ENCODE measurements around the gene DDX54. TPM values are rescaled to one million over a fixed set of nuclear protein-coding genes. Genes with fewer than 3 reads are reported as not detected.
A peak's percentile ranks its signal among the peaks of the same experiment; 100 is the strongest.
"Not testable (repeated sequence)": the region's sequence is repeated elsewhere in the genome, so short reads cannot be mapped to it uniquely, and the experiment has no call there.

The DDX54 gene
- total RNA-seq, 1 experiment from 2014 or later: 93.9 TPM

GRCh38 chr12:113224955-113225354 is 39.7 kb upstream of the DDX54 start:
- H3K4me3 ChIP-seq (ENCODE audit: insufficient read depth, low read depth, low read length): no peak overlapping the region
- peaks cover 7% of the 10 kb centered on the region for H3K36me3 ChIP-seq (replicated peaks; ENCODE audit: control insufficient read depth, insufficient read depth, low read length)
- no peaks in the 10 kb centered on the region for H3K27me3 ChIP-seq (ENCODE audit: control insufficient read depth, insufficient read depth, low read length)
- no peak for DNase-seq

GRCh38 chr12:113222730-113223531 is 37.7 kb upstream of the DDX54 start:
- Histone ChIP-seq H3K36me3 (replicated peaks; ENCODE audit: control insufficient read depth, insufficient read depth, low read length) (peaks cover 6% of the 10 kb centered on the region), H3K4me3 (ENCODE audit: insufficient read depth, low read depth, low read length) (no peak overlapping the region)
- DNase-seq: peak; percentile 50

GRCh38 chr12:113221997-113222729 is 36.9 kb upstream of the DDX54 start:
- H3K36me3 ChIP-seq (replicated peaks; ENCODE audit: control insufficient read depth, insufficient read depth, low read length): peaks cover 3% of the 10 kb centered on the region
- H3K4me3 ChIP-seq (ENCODE audit: insufficient read depth, low read depth, low read length): peak overlapping the region; percentile 93
- no peak for DNase-seq
- H3K27me3 ChIP-seq (ENCODE audit: control insufficient read depth, insufficient read depth, low read length): no peaks in the 10 kb centered on the region

More at GRCh38 chr12:113222730-113223531, 37.7 kb upstream of the DDX54 start:
- H3K27me3 ChIP-seq (ENCODE audit: control insufficient read depth, insufficient read depth, low read length): no peaks in the 10 kb centered on the region

GRCh38 chr12:113221181-113221996 is 36.1 kb upstream of the DDX54 start, which contains the start of gene TPCN1:
Gene TPCN1, plus strand, starts transcription at chr12:113221464. Its CDS starts 5,389 bp downstream, at chr12:113226853.
- Histone ChIP-seq H3K36me3 (replicated peaks; ENCODE audit: control insufficient read depth, insufficient read depth, low read length) (no peaks in the 10 kb centered on the region), H3K27me3 (ENCODE audit: control insufficient read depth, insufficient read depth, low read length) (no peaks in the 10 kb centered on the region), H3K4me3 (ENCODE audit: insufficient read depth, low read depth, low read length) (peak within 1 kb of the TSS; percentile 93)
- peak; percentile 98 for DNase-seq

GRCh38 chr12:113220593-113221180 is 35.4 kb upstream of the DDX54 start:
- no peaks in the 10 kb centered on the region for H3K27me3 ChIP-seq (ENCODE audit: control insufficient read depth, insufficient read depth, low read length)
- no peak for DNase-seq
- peak overlapping the region; percentile 49 for H3K4me3 ChIP-seq (ENCODE audit: insufficient read depth, low read depth, low read length)
- H3K36me3 ChIP-seq (replicated peaks; ENCODE audit: control insufficient read depth, insufficient read depth, low read length): no peaks in the 10 kb centered on the region

- Histone ChIP-seq H3K4me3 (ENCODE audit: insufficient read depth, low read depth, low read length) (no peak overlapping the region), H3K27me3 (ENCODE audit: control insufficient read depth, insufficient read depth, low read length) (no peaks in the 10 kb centered on the region), H3K36me3 (replicated peaks; ENCODE audit: control insufficient read depth, insufficient read depth, low read length) (no peaks in the 10 kb centered on the region)
- no peak for DNase-seq
Observed at GRCh38 chr12:113216027-113216426, 30.7 kb upstream of the DDX54 start.

- DNase-seq: no peak
- Histone ChIP-seq H3K27me3 (ENCODE audit: control insufficient read depth, insufficient read depth, low read length) (no peaks in the 10 kb centered on the region), H3K36me3 (replicated peaks; ENCODE audit: control insufficient read depth, insufficient read depth, low read length) (no peaks in the 10 kb centered on the region), H3K4me3 (ENCODE audit: insufficient read depth, low read depth, low read length) (no peak overlapping the region)
Observed at GRCh38 chr12:113214895-113215400, 29.7 kb upstream of the DDX54 start.

GRCh38 chr12:113211160-113211559 is 25.9 kb upstream of the DDX54 start:
- no peak for DNase-seq

GRCh38 chr12:113208041-113208934 is 23.0 kb upstream of the DDX54 start:
- DNase-seq: no peak
- no peaks in the 10 kb centered on the region for H3K27me3 ChIP-seq (ENCODE audit: control insufficient read depth, insufficient read depth, low read length)
- H3K4me3 ChIP-seq (ENCODE audit: insufficient read depth, low read depth, low read length): no peak overlapping the region
- no peaks in the 10 kb centered on the region for H3K36me3 ChIP-seq (replicated peaks; ENCODE audit: control insufficient read depth, insufficient read depth, low read length)

More at GRCh38 chr12:113211160-113211559, 25.9 kb upstream of the DDX54 start:
- no peak overlapping the region for H3K4me3 ChIP-seq (ENCODE audit: insufficient read depth, low read depth, low read length)
- no peaks in the 10 kb centered on the region for H3K27me3 ChIP-seq (ENCODE audit: control insufficient read depth, insufficient read depth, low read length)
- H3K36me3 ChIP-seq (replicated peaks; ENCODE audit: control insufficient read depth, insufficient read depth, low read length): no peaks in the 10 kb centered on the region

- H3K4me3 ChIP-seq (ENCODE audit: insufficient read depth, low read depth, low read length): no peak overlapping the region
- no peaks in the 10 kb centered on the region for H3K27me3 ChIP-seq (ENCODE audit: control insufficient read depth, insufficient read depth, low read length)
- DNase-seq: no peak
- no peaks in the 10 kb centered on the region for H3K36me3 ChIP-seq (replicated peaks; ENCODE audit: control insufficient read depth, insufficient read depth, low read length)
Observed at GRCh38 chr12:113207613-113208040, 22.3 kb upstream of the DDX54 start.

- H3K4me3 ChIP-seq (ENCODE audit: insufficient read depth, low read depth, low read length); H3K27me3 ChIP-seq (ENCODE audit: control insufficient read depth, insufficient read depth, low read length); DNase-seq; H3K36me3 ChIP-seq (replicated peaks; ENCODE audit: control insufficient read depth, insufficient read depth, low read length): not testable (repeated sequence)
Observed at GRCh38 chr12:113206802-113207201, 21.5 kb upstream of the DDX54 start.

GRCh38 chr12:113204804-113205203 is 19.5 kb upstream of the DDX54 start:
- Histone ChIP-seq H3K4me3 (ENCODE audit: insufficient read depth, low read depth, low read length) (no peak overlapping the region), H3K27me3 (ENCODE audit: control insufficient read depth, insufficient read depth, low read length) (no peaks in the 10 kb centered on the region), H3K36me3 (replicated peaks; ENCODE audit: control insufficient read depth, insufficient read depth, low read length) (no peaks in the 10 kb centered on the region)
- no peak for DNase-seq
